ENCODE results near the gene MIB2.
"Not testable (repeated sequence)": the region's sequence is repeated elsewhere in the genome, so short reads cannot be mapped to it uniquely, and the experiment has no call there.

The MIB2 gene

GRCh38 chr1:1666526-1666925, 51.2 kb downstream of the MIB2 start:
- no peaks in the 10 kb centered on the region for H3K9me3 ChIP-seq (ENCODE audit: control insufficient read depth, insufficient read depth, low read length)
- H3K27me3 ChIP-seq (ENCODE audit: control insufficient read depth, insufficient read depth, low read length), result no peaks in the 10 kb centered on the region
- H3K4me1 ChIP-seq (ENCODE audit: control insufficient read depth, insufficient read depth, low read length), result no peaks in the 10 kb centered on the region
- no peak overlapping the region for H3K4me3 ChIP-seq (ENCODE audit: low read depth, low read length)
- H3K36me3 ChIP-seq (ENCODE audit: control insufficient read depth, insufficient read depth, low read length), result peaks cover 51% of the 10 kb centered on the region
- no peak overlapping the region for H3K9ac ChIP-seq (ENCODE audit: low read depth, low read length)
- no peak overlapping the region for H3K27ac ChIP-seq (ENCODE audit: low read depth, low read length)

DNA sequence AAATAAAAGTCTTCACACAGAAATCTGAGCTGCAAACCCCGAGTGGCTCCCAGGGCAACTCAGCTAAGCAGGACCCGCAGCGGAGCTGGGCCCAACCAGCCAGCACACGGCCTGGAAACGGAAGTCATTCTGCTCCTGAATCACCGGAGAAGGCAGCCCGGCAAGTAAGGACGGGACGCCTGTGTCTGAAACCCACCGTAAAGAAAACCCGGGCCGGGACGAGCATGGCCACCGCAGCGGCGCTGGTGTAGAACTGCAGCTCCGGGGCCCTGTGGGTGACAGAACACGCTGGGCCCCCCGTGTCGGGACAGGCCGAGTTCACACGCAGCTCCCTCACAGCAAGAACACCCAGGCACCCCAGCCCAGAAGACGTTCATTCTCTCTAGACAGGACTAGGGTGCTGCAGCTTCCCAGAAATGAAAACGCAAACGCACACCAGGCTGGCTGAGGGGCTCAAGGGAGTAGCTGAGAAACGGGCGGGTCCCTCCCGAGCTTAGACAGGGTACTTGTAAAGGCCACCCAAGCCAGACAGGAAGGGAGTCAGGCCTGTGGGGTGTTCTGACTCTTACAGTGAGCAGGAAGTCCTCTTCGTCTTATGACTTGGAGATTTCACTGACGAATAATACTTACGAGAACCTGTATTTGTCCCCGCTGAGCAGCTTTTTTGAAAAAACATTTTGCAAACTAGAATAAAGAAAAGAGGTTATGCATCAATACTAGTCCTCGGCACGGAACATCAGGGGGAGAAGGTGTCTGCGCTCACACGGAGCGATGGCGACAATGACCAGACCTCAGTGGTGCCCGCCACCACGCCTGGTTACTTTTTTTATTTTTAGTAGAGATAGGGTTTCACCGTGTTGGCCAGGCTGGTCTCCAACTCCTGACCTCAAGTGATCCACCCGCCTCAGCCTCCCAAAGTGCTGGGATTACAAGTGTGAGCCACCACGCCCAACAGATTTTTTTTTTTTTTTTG, 54.5 kb downstream of the MIB2 start:
- no peaks in the 10 kb centered on the region for H3K27me3 ChIP-seq (ENCODE audit: control insufficient read depth, insufficient read depth, low read length)
- peaks cover 61% of the 10 kb centered on the region for H3K36me3 ChIP-seq (ENCODE audit: control insufficient read depth, insufficient read depth, low read length)
- no peaks in the 10 kb centered on the region for H3K9me3 ChIP-seq (ENCODE audit: control insufficient read depth, insufficient read depth, low read length)
- no peak overlapping the region for H3K27ac ChIP-seq (ENCODE audit: low read depth, low read length)
- no peak overlapping the region for H3K9ac ChIP-seq (ENCODE audit: low read depth, low read length)
- no peaks in the 10 kb centered on the region for H3K4me1 ChIP-seq (ENCODE audit: control insufficient read depth, insufficient read depth, low read length)
- no peak overlapping the region for H3K4me3 ChIP-seq (ENCODE audit: low read depth, low read length)

GRCh38 chr1:1670866-1671265, 55.6 kb downstream of the MIB2 start:
- peaks cover 51% of the 10 kb centered on the region for H3K36me3 ChIP-seq (ENCODE audit: control insufficient read depth, insufficient read depth, low read length)
- H3K9me3 ChIP-seq (ENCODE audit: control insufficient read depth, insufficient read depth, low read length), result no peaks in the 10 kb centered on the region
- H3K4me3 ChIP-seq (ENCODE audit: low read depth, low read length), result no peak overlapping the region
- H3K27ac ChIP-seq (ENCODE audit: low read depth, low read length), result no peak overlapping the region
- no peaks in the 10 kb centered on the region for H3K4me1 ChIP-seq (ENCODE audit: control insufficient read depth, insufficient read depth, low read length)
- no peak overlapping the region for H3K9ac ChIP-seq (ENCODE audit: low read depth, low read length)
- no peaks in the 10 kb centered on the region for H3K27me3 ChIP-seq (ENCODE audit: control insufficient read depth, insufficient read depth, low read length)

- H3K27me3 ChIP-seq (ENCODE audit: control insufficient read depth, insufficient read depth, low read length), result no peaks in the 10 kb centered on the region
- H3K27ac ChIP-seq (ENCODE audit: low read depth, low read length), result no peak overlapping the region
- no peaks in the 10 kb centered on the region for H3K4me1 ChIP-seq (ENCODE audit: control insufficient read depth, insufficient read depth, low read length)
- H3K4me3 ChIP-seq (ENCODE audit: low read depth, low read length), result no peak overlapping the region
- peaks cover 44% of the 10 kb centered on the region for H3K36me3 ChIP-seq (ENCODE audit: control insufficient read depth, insufficient read depth, low read length)
- no peaks in the 10 kb centered on the region for H3K9me3 ChIP-seq (ENCODE audit: control insufficient read depth, insufficient read depth, low read length)
- H3K9ac ChIP-seq (ENCODE audit: low read depth, low read length), result no peak overlapping the region
Observed at GRCh38 chr1:1671365-1672119, 56.2 kb downstream of the MIB2 start.

DNA sequence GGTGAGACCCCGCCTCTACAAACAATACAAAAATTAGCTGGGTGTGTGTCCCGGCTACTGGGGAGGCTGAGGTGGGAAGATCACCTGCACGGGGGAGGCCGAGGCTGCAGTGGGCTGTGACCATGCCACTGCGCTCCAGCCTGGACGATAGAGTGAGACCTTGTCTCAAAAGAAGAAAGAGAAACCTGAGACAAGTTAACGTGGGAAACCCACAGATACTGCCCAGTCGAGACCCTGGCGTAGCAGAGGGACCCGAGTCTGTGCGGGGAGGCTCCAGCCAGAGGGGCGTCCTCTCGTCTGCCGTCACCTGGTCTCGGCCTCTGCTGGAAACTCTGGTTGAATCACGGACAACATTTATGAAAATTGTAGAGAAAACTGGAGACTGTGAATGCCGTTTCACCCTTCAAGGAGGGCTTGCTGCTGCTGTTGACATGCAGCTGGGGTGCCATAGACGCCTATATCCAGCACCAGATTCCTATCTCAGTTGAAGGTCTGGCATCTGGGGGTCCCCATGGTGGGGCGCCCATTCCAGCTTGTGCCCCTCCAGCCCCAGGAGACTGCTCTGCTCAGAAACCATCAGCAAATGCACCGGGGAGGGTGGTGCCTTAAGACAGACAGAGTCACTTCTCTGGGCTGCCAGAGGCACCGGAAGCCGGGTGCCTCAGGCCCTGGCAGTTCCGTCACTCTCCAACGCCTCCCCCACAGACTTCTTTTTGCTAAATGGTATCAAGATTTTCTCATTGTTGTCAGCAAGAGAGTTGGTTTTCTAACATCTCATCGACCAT, 57.1 kb downstream of the MIB2 start:
- no peaks in the 10 kb centered on the region for H3K27me3 ChIP-seq (ENCODE audit: control insufficient read depth, insufficient read depth, low read length)
- no peak overlapping the region for H3K27ac ChIP-seq (ENCODE audit: low read depth, low read length)
- H3K4me3 ChIP-seq (ENCODE audit: low read depth, low read length), result no peak overlapping the region
- H3K9me3 ChIP-seq (ENCODE audit: control insufficient read depth, insufficient read depth, low read length), result no peaks in the 10 kb centered on the region
- no peaks in the 10 kb centered on the region for H3K4me1 ChIP-seq (ENCODE audit: control insufficient read depth, insufficient read depth, low read length)
- peaks cover 42% of the 10 kb centered on the region for H3K36me3 ChIP-seq (ENCODE audit: control insufficient read depth, insufficient read depth, low read length)
- no peak overlapping the region for H3K9ac ChIP-seq (ENCODE audit: low read depth, low read length)

- H3K27ac ChIP-seq (ENCODE audit: low read depth, low read length); H3K4me1 ChIP-seq (ENCODE audit: control insufficient read depth, insufficient read depth, low read length); H3K4me3 ChIP-seq (ENCODE audit: low read depth, low read length); H3K27me3 ChIP-seq (ENCODE audit: control insufficient read depth, insufficient read depth, low read length); H3K9ac ChIP-seq (ENCODE audit: low read depth, low read length); H3K9me3 ChIP-seq (ENCODE audit: control insufficient read depth, insufficient read depth, low read length): not testable (repeated sequence)
- peaks cover 24% of the 10 kb centered on the region for H3K36me3 ChIP-seq (ENCODE audit: control insufficient read depth, insufficient read depth, low read length)
Observed at GRCh38 chr1:1674806-1675205, 59.5 kb downstream of the MIB2 start.

GRCh38 chr1:1675218-1675617, 59.9 kb downstream of the MIB2 start:
- not testable (repeated sequence) for H3K4me1 ChIP-seq (ENCODE audit: control insufficient read depth, insufficient read depth, low read length); H3K9me3 ChIP-seq (ENCODE audit: control insufficient read depth, insufficient read depth, low read length); H3K4me3 ChIP-seq (ENCODE audit: low read depth, low read length); H3K27ac ChIP-seq (ENCODE audit: low read depth, low read length); H3K9ac ChIP-seq (ENCODE audit: low read depth, low read length); H3K27me3 ChIP-seq (ENCODE audit: control insufficient read depth, insufficient read depth, low read length)
- peaks cover 21% of the 10 kb centered on the region for H3K36me3 ChIP-seq (ENCODE audit: control insufficient read depth, insufficient read depth, low read length)

DNA sequence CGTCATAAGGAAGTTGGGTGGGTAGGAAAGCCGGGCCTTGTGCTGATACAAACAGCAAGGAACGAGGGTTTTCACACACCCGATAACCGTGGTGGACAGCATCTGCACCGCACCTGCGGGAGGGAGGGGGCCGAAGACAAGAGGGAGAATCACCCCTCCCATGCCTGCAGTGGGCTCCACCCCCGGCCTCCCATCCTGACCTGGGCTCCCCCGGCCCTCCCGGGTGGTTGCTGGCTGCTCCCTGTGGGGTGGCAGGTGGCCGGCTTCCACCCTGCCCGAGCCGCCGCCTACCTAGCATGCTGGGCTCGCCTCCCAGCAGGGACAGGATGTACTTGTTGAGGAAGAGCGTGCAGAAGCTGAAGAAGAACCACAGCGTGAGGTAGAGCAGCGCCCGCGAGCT, 60.8 kb downstream of the MIB2 start:
- not testable (repeated sequence) for H3K4me1 ChIP-seq (ENCODE audit: control insufficient read depth, insufficient read depth, low read length); H3K9ac ChIP-seq (ENCODE audit: low read depth, low read length); H3K9me3 ChIP-seq (ENCODE audit: control insufficient read depth, insufficient read depth, low read length); H3K27ac ChIP-seq (ENCODE audit: low read depth, low read length); H3K27me3 ChIP-seq (ENCODE audit: control insufficient read depth, insufficient read depth, low read length); H3K4me3 ChIP-seq (ENCODE audit: low read depth, low read length)
- peaks cover 16% of the 10 kb centered on the region for H3K36me3 ChIP-seq (ENCODE audit: control insufficient read depth, insufficient read depth, low read length)

- Histone ChIP-seq H3K36me3 (ENCODE audit: control insufficient read depth, insufficient read depth, low read length) (peaks cover 8% of the 10 kb centered on the region; the same call in 1 of the 2 replicates), H3K27ac (ENCODE audit: low read depth, low read length) (no peak overlapping the region), H3K4me3 (ENCODE audit: low read depth, low read length) (no peak overlapping the region), H3K9me3 (ENCODE audit: control insufficient read depth, insufficient read depth, low read length) (no peaks in the 10 kb centered on the region), H3K4me1 (ENCODE audit: control insufficient read depth, insufficient read depth, low read length) (peaks cover 4% of the 10 kb centered on the region), H3K27me3 (ENCODE audit: control insufficient read depth, insufficient read depth, low read length) (no peaks in the 10 kb centered on the region), H3K9ac (ENCODE audit: low read depth, low read length) (no peak overlapping the region)
Observed at GRCh38 chr1:1677718-1678580, 62.6 kb downstream of the MIB2 start.
